GM18519 (cell line): ENCODE measurements around the gene GDI1.

Source experiments
- ATAC-seq: cut with Tn5 transposase; IDR thresholded peaks from one replicate; pipeline ENCODE4 v1.9.1; 2021; ENCODE audit warnings: mild to moderate bottlenecking, moderate library complexity; ENCODE audit not compliant: unreplicated experiment, low FRiP score

Gene GDI1

GRCh38 chrX:154408659-154409221 lies 28.2 kb upstream of the GDI1 start:
- ATAC-seq: no peak

GRCh38 chrX:154409222-154409871 lies 27.6 kb upstream of the GDI1 start, which contains the start of gene DNASE1L1:
TSS of gene DNASE1L1 (minus strand) at chrX:154409254. CDS start at chrX:154405568, 3,686 bp downstream.
- ATAC-seq: no peak

- ATAC-seq: no peak
These were observed 25.0 kb upstream of the GDI1 start for GRCh38 chrX:154411981-154412340.

GRCh38 chrX:154412468-154412867 lies 24.5 kb upstream of the GDI1 start:
- no peak for ATAC-seq

- ATAC-seq: no peak
These were observed 23.8 kb upstream of the GDI1 start for GRCh38 chrX:154413142-154413541.

GRCh38 chrX:154417157-154417556 lies 19.8 kb upstream of the GDI1 start:
- ATAC-seq: no peak

- ATAC-seq: no peak
These were observed 17.8 kb upstream of the GDI1 start for GRCh38 chrX:154419189-154419588.

- no peak for ATAC-seq
These were observed 17.1 kb upstream of the GDI1 start for GRCh38 chrX:154419688-154420401.

- ATAC-seq: no peak
These were observed 16.6 kb upstream of the GDI1 start for GRCh38 chrX:154420402-154420756.

- no peak for ATAC-seq
These were observed 9.8 kb upstream of the GDI1 start for GRCh38 chrX:154426916-154427770.

- ATAC-seq: peak; percentile 85
These were observed 8.5 kb upstream of the GDI1 start, which contains the start of gene ATP6AP1 for GRCh38 chrX:154428176-154429171. TSS of gene ATP6AP1 (plus strand) at chrX:154428677. CDS start at chrX:154428693, 16 bp downstream.

GRCh38 chrX:154429711-154430110 lies 7.2 kb upstream of the GDI1 start:
- no peak for ATAC-seq

- ATAC-seq: no peak
These were observed 6.5 kb upstream of the GDI1 start for GRCh38 chrX:154430479-154430878.

GRCh38 chrX:154430916-154431315 lies 6.0 kb upstream of the GDI1 start:
- ATAC-seq: no peak

- ATAC-seq: no peak
These were observed 5.6 kb upstream of the GDI1 start for GRCh38 chrX:154431341-154431740.

GRCh38 chrX:154432210-154432609 lies 4.7 kb upstream of the GDI1 start:
- ATAC-seq: no peak

- no peak for ATAC-seq
These were observed 3.3 kb upstream of the GDI1 start for GRCh38 chrX:154433605-154434004.

- no peak for ATAC-seq
These were observed 2.4 kb upstream of the GDI1 start for GRCh38 chrX:154434394-154435168.

GRCh38 chrX:154435171-154435733 lies 1.7 kb upstream of the GDI1 start:
- ATAC-seq: no peak
